H9 (cell line): ENCODE results near the gene LIN7A. TPM values are rescaled to one million over a fixed set of nuclear protein-coding genes. Genes with fewer than 3 reads are reported as not detected.

Source experiments
- DNase-seq: peaks from one replicate; pipeline ENCODE4 v3.0.0-alpha.2; 2017
- H2AFZ ChIP-seq: one replicate; pipeline ENCODE4 v1.6.1; 2013; ENCODE audit warnings: mild to moderate bottlenecking, low read length, control low read depth, moderate library complexity
- H2AK5ac ChIP-seq: 2 replicates; pipeline ENCODE4 v1.6.1; 2013; ENCODE audit warnings: low read length, control low read depth, mixed read lengths; ENCODE audit not compliant: insufficient read length
- H2BK120ac ChIP-seq: one replicate; pipeline ENCODE4 v1.6.1; 2013; ENCODE audit warnings: low read depth, mild to moderate bottlenecking, low read length, control low read depth, inconsistent platforms; ENCODE audit not compliant: poor library complexity, severe bottlenecking
- H2BK12ac ChIP-seq: 2 replicates; pipeline ENCODE4 v1.6.1; 2013; ENCODE audit warnings: low read length, control low read depth, mixed read lengths, low read depth; ENCODE audit not compliant: insufficient read length
- H2BK15ac ChIP-seq: 2 replicates; pipeline ENCODE4 v1.6.1; 2013; ENCODE audit warnings: low read depth, low read length, control low read depth
- H2BK20ac ChIP-seq: one replicate; pipeline ENCODE4 v1.6.1; 2013; ENCODE audit warnings: low read depth, mild to moderate bottlenecking, low read length, control low read depth, inconsistent platforms; ENCODE audit not compliant: poor library complexity, severe bottlenecking
- H2BK5ac ChIP-seq: 2 replicates; pipeline ENCODE4 v1.6.1; 2013; ENCODE audit warnings: low read length, control low read depth, mixed read lengths; ENCODE audit not compliant: insufficient read length
- H3K14ac ChIP-seq: 2 replicates; pipeline ENCODE4 v1.6.1; 2013; ENCODE audit warnings: low read length, control low read depth; ENCODE audit not compliant: insufficient read depth
- H3K18ac ChIP-seq: 2 replicates; pipeline ENCODE4 v1.6.1; 2013; ENCODE audit warnings: low read depth, mild to moderate bottlenecking, mixed read lengths, low read length, control low read depth; ENCODE audit not compliant: insufficient read length
- H3K23ac ChIP-seq: 2 replicates; pipeline ENCODE4 v1.6.1; 2013; ENCODE audit warnings: low read length, control low read depth, mixed read lengths, low read depth; ENCODE audit not compliant: insufficient read length
- H3K23me2 ChIP-seq: 2 replicates; pipeline ENCODE4 v1.6.1; 2013; ENCODE audit warnings: low read depth, mild to moderate bottlenecking, mixed read lengths, low read length, control low read depth; ENCODE audit not compliant: insufficient read length, poor library complexity, severe bottlenecking
- H3K27ac ChIP-seq: 2 replicates; pipeline ENCODE4 v1.5.1; 2013; ENCODE audit warnings: low read length, control low read depth, mixed read lengths, low read depth; ENCODE audit not compliant: insufficient read length
- H3K27me3 ChIP-seq: 2 replicates; pipeline ENCODE4 v1.6.1; 2013; ENCODE audit warnings: low read length, control low read depth, inconsistent platforms; ENCODE audit not compliant: insufficient read depth
- H3K4ac ChIP-seq: 2 replicates; pipeline ENCODE4 v1.6.1; 2013; ENCODE audit warnings: low read depth, mild to moderate bottlenecking, control low read depth, inconsistent platforms, low read length, moderate library complexity
- H3K4me1 ChIP-seq: 2 replicates; pipeline ENCODE4 v1.6.1; 2013; ENCODE audit warnings: low read length, control low read depth, inconsistent platforms; ENCODE audit not compliant: insufficient read depth
- H3K4me2 ChIP-seq: 2 replicates; pipeline ENCODE4 v1.6.1; 2013; ENCODE audit warnings: low read length, control low read depth, mixed read lengths; ENCODE audit not compliant: insufficient read length, insufficient read depth
- H3K56ac ChIP-seq: 2 replicates; pipeline ENCODE4 v1.6.1; 2013; ENCODE audit warnings: low read depth, mild to moderate bottlenecking, mixed read lengths, low read length, control low read depth; ENCODE audit not compliant: insufficient read length
- H3K79me1 ChIP-seq: 2 replicates; pipeline ENCODE4 v1.6.1; 2013; ENCODE audit warnings: low read depth, mild to moderate bottlenecking, moderate library complexity, low read length, control low read depth, inconsistent platforms; ENCODE audit not compliant: insufficient read depth, poor library complexity, severe bottlenecking
- H3K79me2 ChIP-seq: 2 replicates; pipeline ENCODE4 v1.6.1; 2013; ENCODE audit warnings: low read length, control low read depth, inconsistent platforms; ENCODE audit not compliant: insufficient read depth
- H3K9ac ChIP-seq: 2 replicates; pipeline ENCODE4 v1.6.1; 2013; ENCODE audit warnings: low read length, control low read depth, mixed read lengths; ENCODE audit not compliant: insufficient read length; ENCODE audit errors: extremely low read depth
- H3K9me3 ChIP-seq: one replicate; pipeline ENCODE4 v1.6.1; 2013; ENCODE audit warnings: low read depth, low read length, inconsistent platforms; ENCODE audit not compliant: control insufficient read depth
- H3T11ph ChIP-seq: one replicate; pipeline ENCODE4 v1.6.1; 2013; ENCODE audit warnings: mild to moderate bottlenecking, low read length, control low read depth, inconsistent platforms
- H4K20me1 ChIP-seq: one replicate; pipeline ENCODE4 v1.6.1; 2013; ENCODE audit not compliant: control insufficient read depth, insufficient read length, insufficient read depth
- H4K5ac ChIP-seq: 2 replicates; pipeline ENCODE4 v1.6.1; 2013; ENCODE audit warnings: low read depth, mild to moderate bottlenecking, mixed read lengths, low read length, control low read depth; ENCODE audit not compliant: insufficient read length
- H4K8ac ChIP-seq: replicated peaks from 2 replicates; pipeline ENCODE4 v1.6.1; 2013; ENCODE audit warnings: low read length, control low read depth, mixed read lengths, low read depth; ENCODE audit not compliant: insufficient read length
- H4K91ac ChIP-seq: 2 replicates; pipeline ENCODE4 v1.6.1; 2013; ENCODE audit warnings: low read depth, mild to moderate bottlenecking, moderate library complexity, mixed read lengths, low read length, control low read depth; ENCODE audit not compliant: insufficient read length
- H3K27ac Mint-ChIP-seq, 3 experiments: 2 replicates in 2 of 3; 3 replicates in 1 of 3; pipeline ENCODE4 v1.8.0; 2020 to 2021; ENCODE audit warnings: mixed read lengths in 3 of 3, mild to moderate bottlenecking in 1 of 3, moderate library complexity in 1 of 3
- H3K27me3 Mint-ChIP-seq: 2 replicates; pipeline ENCODE4 v1.8.0; 2021; ENCODE audit warnings: low read depth, mild to moderate bottlenecking, moderate library complexity, mixed read lengths
- H3K36me3 Mint-ChIP-seq, 3 experiments: 2 replicates in 2 of 3; 3 replicates in 1 of 3; pipeline ENCODE4 v1.8.0; 2020 to 2021; ENCODE audit warnings: low read depth in 3 of 3, mixed read lengths in 3 of 3; ENCODE audit not compliant: insufficient read depth in 1 of 3
- H3K4me1 Mint-ChIP-seq, 2 experiments: 2 replicates each; pipeline ENCODE4 v1.8.0; 2020; ENCODE audit warnings: mixed read lengths in 2 of 2
- H3K4me3 Mint-ChIP-seq, 2 experiments: 2 replicates in 1 of 2; 3 replicates in 1 of 2; pipeline ENCODE4 v1.8.0; 2020 to 2021; ENCODE audit warnings: mild to moderate bottlenecking in 2 of 2, mixed read lengths in 2 of 2, moderate library complexity in 1 of 2
- H3K9me3 Mint-ChIP-seq, 2 experiments: 2 replicates in 1 of 2; 3 replicates in 1 of 2; pipeline ENCODE4 v1.8.0; 2020; ENCODE audit warnings: mild to moderate bottlenecking in 2 of 2, mixed read lengths in 2 of 2, moderate library complexity in 1 of 2
- WGBS: extraction: QIAGEN DNeasy Blood & Tissue Kit; methylation state at CpG from one replicate; pipeline ENCODE4 v1.1.7; 2013; ENCODE audit warnings: missing lambda C conversion rate, low lambda C conversion rate, mixed read lengths; ENCODE audit not compliant: insufficient read length; ENCODE audit errors: extremely low coverage; 5-methylcytosine and 5-hydroxymethylcytosine counted together
- total RNA-seq: library from RNA; stranded (reverse); gene quantifications from 2 replicates; pipeline ENCODE4 v1.2.1, GENCODE V29; 2021
- TF ChIP-seq, protein P1 (sequence below): fragments of 200-600 bp; sonication (generic); conservative IDR thresholded peaks from 3 replicates; pipeline ENCODE4 v1.8.0; 2021; ENCODE audit warnings: antibody characterized with exemption, mild to moderate bottlenecking

LIN7A gene
- total RNA-seq, 1 experiment from 2014 or later = 18.3 TPM

DNA sequence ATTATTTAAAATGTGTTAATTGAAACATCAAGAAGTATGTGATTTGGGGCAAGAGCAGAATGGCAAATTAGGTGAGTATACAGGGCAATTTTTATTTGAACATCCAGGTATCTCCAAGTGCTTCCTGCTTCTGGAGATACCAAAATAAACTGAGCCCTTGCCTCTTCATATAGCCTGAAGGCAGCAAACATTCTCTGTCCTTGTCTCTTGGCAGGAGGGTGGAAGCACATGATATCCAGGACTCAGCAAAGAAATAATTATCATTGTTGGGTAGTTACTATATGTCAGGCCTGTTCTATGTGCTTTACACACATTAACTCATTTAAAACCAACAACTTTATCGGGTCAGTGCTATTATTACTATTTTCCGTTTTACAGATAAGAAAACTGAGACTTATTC, 12.5 kb downstream of the LIN7A start:
- H3K79me1 ChIP-seq = no peaks in the 10 kb centered on the region
- no peaks in the 10 kb centered on the region for H3K23me2 ChIP-seq
- no peak overlapping the region for H3K27ac ChIP-seq
- H3K27me3 ChIP-seq = no peaks in the 10 kb centered on the region
- no peak overlapping the region for H3K9ac ChIP-seq
- Mint-ChIP-seq H3K27ac (no peak overlapping the region), H3K36me3 (peaks cover 6 to 9% (median 7%) of the 10 kb centered on the region in 3 experiments; a peak in 5 of 7 replicates), H3K4me3 (no peak overlapping the region), H3K4me1 (no peaks in the 10 kb centered on the region), H3K27me3 (no peaks in the 10 kb centered on the region), H3K9me3 (peaks cover 3 to 4% of the 10 kb centered on the region in 2 experiments; a peak in 2 of 5 replicates)
- H3T11ph ChIP-seq = no peak overlapping the region
- TF ChIP-seq, protein P1, sequence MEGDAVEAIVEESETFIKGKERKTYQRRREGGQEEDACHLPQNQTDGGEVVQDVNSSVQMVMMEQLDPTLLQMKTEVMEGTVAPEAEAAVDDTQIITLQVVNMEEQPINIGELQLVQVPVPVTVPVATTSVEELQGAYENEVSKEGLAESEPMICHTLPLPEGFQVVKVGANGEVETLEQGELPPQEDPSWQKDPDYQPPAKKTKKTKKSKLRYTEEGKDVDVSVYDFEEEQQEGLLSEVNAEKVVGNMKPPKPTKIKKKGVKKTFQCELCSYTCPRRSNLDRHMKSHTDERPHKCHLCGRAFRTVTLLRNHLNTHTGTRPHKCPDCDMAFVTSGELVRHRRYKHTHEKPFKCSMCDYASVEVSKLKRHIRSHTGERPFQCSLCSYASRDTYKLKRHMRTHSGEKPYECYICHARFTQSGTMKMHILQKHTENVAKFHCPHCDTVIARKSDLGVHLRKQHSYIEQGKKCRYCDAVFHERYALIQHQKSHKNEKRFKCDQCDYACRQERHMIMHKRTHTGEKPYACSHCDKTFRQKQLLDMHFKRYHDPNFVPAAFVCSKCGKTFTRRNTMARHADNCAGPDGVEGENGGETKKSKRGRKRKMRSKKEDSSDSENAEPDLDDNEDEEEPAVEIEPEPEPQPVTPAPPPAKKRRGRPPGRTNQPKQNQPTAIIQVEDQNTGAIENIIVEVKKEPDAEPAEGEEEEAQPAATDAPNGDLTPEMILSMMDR = no peak
- no peak overlapping the region for H2BK15ac ChIP-seq
- no peaks in the 10 kb centered on the region for H3K9me3 ChIP-seq
- H4K8ac ChIP-seq = no peak overlapping the region
- no peak overlapping the region for H4K91ac ChIP-seq
- H3K18ac ChIP-seq = no peak overlapping the region
- WGBS = no CpG with 5 or more reads among the region's 2 CpGs
- H3K4me2 ChIP-seq = no peak overlapping the region
- no peak overlapping the region for H3K4ac ChIP-seq
- no peak overlapping the region for H2BK20ac ChIP-seq
- DNase-seq = no peak
- no peaks in the 10 kb centered on the region for H3K4me1 ChIP-seq
- no peak overlapping the region for H3K56ac ChIP-seq
- no peak overlapping the region for H4K5ac ChIP-seq
- no peak overlapping the region for H3K23ac ChIP-seq
- H4K20me1 ChIP-seq = no peaks in the 10 kb centered on the region
- H2AK5ac ChIP-seq = no peak overlapping the region
- H2BK5ac ChIP-seq = no peak overlapping the region
- no peak overlapping the region for H2AFZ ChIP-seq
- H3K79me2 ChIP-seq = no peaks in the 10 kb centered on the region
- no peak overlapping the region for H2BK12ac ChIP-seq
- H2BK120ac ChIP-seq = no peak overlapping the region
- H3K14ac ChIP-seq = no peak overlapping the region
